Central memory CD4-positive, alpha-beta T cell (primary cell): ENCODE measurements around the gene USP2.

Source experiments
- DNase-seq: peaks from one replicate; pipeline ENCODE4 v3.0.0; 2022

The USP2 gene

GRCh38 chr11:119363081-119363850 is 18.2 kb downstream of the USP2 start:
- DNase-seq, result no peak

GRCh38 chr11:119362741-119363080 is 18.8 kb downstream of the USP2 start:
- no peak for DNase-seq

GRCh38 chr11:119361941-119362725 is 19.4 kb downstream of the USP2 start:
- no peak for DNase-seq

- DNase-seq, result no peak
These were observed 20.3 kb downstream of the USP2 start for GRCh38 chr11:119361056-119361787.

GRCh38 chr11:119359365-119360214 is 21.9 kb downstream of the USP2 start:
- DNase-seq, result no peak

GRCh38 chr11:119357074-119357473 is 24.4 kb downstream of the USP2 start:
- no peak for DNase-seq

- DNase-seq, result peak; percentile 65
These were observed 25.0 kb downstream of the USP2 start for GRCh38 chr11:119356349-119357031.

- no peak for DNase-seq
These were observed 26.2 kb downstream of the USP2 start for GRCh38 chr11:119355091-119355843.

GRCh38 chr11:119352857-119353260 is 28.6 kb downstream of the USP2 start:
- DNase-seq, result no peak

- no peak for DNase-seq
These were observed 30.3 kb downstream of the USP2 start for GRCh38 chr11:119351232-119351631.

GRCh38 chr11:119350302-119350701 is 31.2 kb downstream of the USP2 start:
- no peak for DNase-seq

- no peak for DNase-seq
These were observed 33.4 kb downstream of the USP2 start for GRCh38 chr11:119347940-119348605.

- no peak for DNase-seq
These were observed 34.2 kb downstream of the USP2 start for GRCh38 chr11:119347242-119347641.

GRCh38 chr11:119346605-119347004 is 34.9 kb downstream of the USP2 start, which contains the start of gene MFRP:
Gene MFRP, minus strand, starts transcription at chr11:119346705. Its CDS starts 192 bp downstream, at chr11:119346513.
- no peak for DNase-seq

GRCh38 chr11:119345685-119346084 is 35.8 kb downstream of the USP2 start:
- no peak for DNase-seq

- DNase-seq, result no peak
These were observed 37.0 kb downstream of the USP2 start for GRCh38 chr11:119344291-119345010.

- DNase-seq, result no peak
These were observed 37.8 kb downstream of the USP2 start for GRCh38 chr11:119343726-119344125.

GRCh38 chr11:119342362-119343130 is 38.9 kb downstream of the USP2 start:
- no peak for DNase-seq

- DNase-seq, result no peak
These were observed 39.5 kb downstream of the USP2 start for GRCh38 chr11:119342023-119342300.
